ENCODE results near the gene ANXA11. TPM values are rescaled to one million over a fixed set of nuclear protein-coding genes. Genes with fewer than 3 reads are reported as not detected.
A peak's percentile ranks its signal among the peaks of the same experiment; 100 is the strongest.

ANXA11 gene
- total RNA-seq, 1 experiment from 2014 or later: 181 TPM

- BruUV-seq (replicated peaks): no TSS peak
Observed at GRCh38 chr10:80149123-80149522, 56.2 kb downstream of the ANXA11 start.

GRCh38 chr10:80148166-80148805 lies 57.1 kb downstream of the ANXA11 start:
- Histone ChIP-seq H2AFZ (ENCODE audit: low read depth, low read length, poor library complexity, severe bottlenecking) (no peak overlapping the region), H3K4me2 (ENCODE audit: low read length) (no peak overlapping the region), H3K36me3 (ENCODE audit: control insufficient read depth in 1 of 2, insufficient read depth in 2 of 2, low read length in 2 of 2) (peaks cover 0 to 41% of the 10 kb centered on the region in 2 experiments; a peak in 2 of 4 replicates), H3K4me3 (replicated peaks in 1 of 2; ENCODE audit: low read depth in 1 of 2, low read length in 2 of 2) (no peak overlapping the region), H3K27ac (ENCODE audit: low read depth, low read length) (no peak overlapping the region), H3K79me2 (ENCODE audit: insufficient read depth, low read length) (no peaks in the 10 kb centered on the region), H3K4me1 (ENCODE audit: control insufficient read depth in 1 of 2, insufficient read depth in 2 of 2, low read length in 2 of 2) (peaks cover 13 to 37% of the 10 kb centered on the region in 2 experiments; a peak in 3 of 4 replicates), H4K20me1 (ENCODE audit: insufficient read depth) (no peaks in the 10 kb centered on the region), H3K9me3 (ENCODE audit: control insufficient read depth in 1 of 2, insufficient read depth in 1 of 2, low read depth in 1 of 2, low read length in 2 of 2) (no peaks in the 10 kb centered on the region), H3K27me3 (ENCODE audit: insufficient read depth, low read length) (no peaks in the 10 kb centered on the region), H3K9ac (ENCODE audit: low read length) (no peak overlapping the region), H3K9me2 (ENCODE audit: insufficient read depth) (no peaks in the 10 kb centered on the region)
- BruUV-seq (replicated peaks): no TSS peak
- CTCF ChIA-PET: interaction anchor here (1.2 kb wide), 1 partner anchor 74 kb away, joined by 3 read pairs; no protein-coding TSS in a partner anchor
- intact Hi-C loops (cut with micrococcal nuclease): no loop called here
- POLR2A ChIA-PET: no interaction called here
- RAD21 ChIA-PET (ENCODE audit: low non-redundant PET in 1 of 2, low total read pairs in 2 of 2, uncharacterized antibody in 2 of 2, unreplicated experiment in 2 of 2): no interaction called here
- DNase-seq (ENCODE audit: low read depth, low spot score) (no peak), ATAC-seq (no peak)
- TF ChIP-seq SRF (IDR thresholded peaks at IDR 0.05; ENCODE audit: low read depth) (no peak), EZH2 (IDR thresholded peaks at IDR 0.05) (no peak), ZBTB33 (IDR thresholded peaks at IDR 0.05; ENCODE audit: extremely low read depth, insufficient replicate concordance, low read length) (no peak), CBX3 (IDR thresholded peaks at IDR 0.05; ENCODE audit: low read depth) (no peak), POLR2A (IDR thresholded peaks at IDR 0.05; ENCODE audit: borderline replicate concordance, extremely low read depth, insufficient read depth, insufficient read length) (no peak), FOSL1 (IDR thresholded peaks at IDR 0.05; ENCODE audit: low read depth) (no peak), REST (IDR thresholded peaks at IDR 0.05; ENCODE audit: low read depth) (no peak), POLR2AphosphoS5 (IDR thresholded peaks at IDR 0.05; ENCODE audit: low read depth, low read length) (no peak), ZFX (IDR thresholded peaks at IDR 0.05) (no peak), CEBPB (IDR thresholded peaks at IDR 0.05; ENCODE audit: low read depth) (no peak), SP1 (IDR thresholded peaks at IDR 0.05; ENCODE audit: low read depth) (no peak), EGR1 (IDR thresholded peaks at IDR 0.05; ENCODE audit: low read depth) (no peak)

More at GRCh38 chr10:80149123-80149522, 56.2 kb downstream of the ANXA11 start:
- H3K9ac ChIP-seq (ENCODE audit: low read length): no peak overlapping the region
- no peaks in the 10 kb centered on the region for H3K9me2 ChIP-seq (ENCODE audit: insufficient read depth)
- H2AFZ ChIP-seq (ENCODE audit: low read depth, low read length, poor library complexity, severe bottlenecking): no peak overlapping the region
- POLR2A ChIA-PET: no interaction called here
- H3K4me1 ChIP-seq (ENCODE audit: control insufficient read depth in 1 of 2, insufficient read depth in 2 of 2, low read length in 2 of 2): peaks cover 9 to 35% of the 10 kb centered on the region in 2 experiments; a peak in 3 of 4 replicates
- no peak overlapping the region for H3K27ac ChIP-seq (ENCODE audit: low read depth, low read length)
- RAD21 ChIA-PET (ENCODE audit: low non-redundant PET in 1 of 2, low total read pairs in 2 of 2, uncharacterized antibody in 2 of 2, unreplicated experiment in 2 of 2): no interaction called here
- CTCF ChIA-PET: interaction anchor here (1.2 kb wide), 1 partner anchor 73 kb away, joined by 3 read pairs; no protein-coding TSS in a partner anchor
- no peaks in the 10 kb centered on the region for H3K79me2 ChIP-seq (ENCODE audit: insufficient read depth, low read length)
- no peaks in the 10 kb centered on the region for H4K20me1 ChIP-seq (ENCODE audit: insufficient read depth)
- H3K27me3 ChIP-seq (ENCODE audit: insufficient read depth, low read length): no peaks in the 10 kb centered on the region
- H3K4me2 ChIP-seq (ENCODE audit: low read length): no peak overlapping the region
- intact Hi-C loops (cut with micrococcal nuclease): no loop called here
- TF ChIP-seq CBX3 (IDR thresholded peaks at IDR 0.05; ENCODE audit: low read depth) (0 out of 2 replicates have a peak, but pooled peaks have one; percentile 7), ZFX (IDR thresholded peaks at IDR 0.05) (no peak)
- DNase-seq (ENCODE audit: low read depth, low spot score): no peak
- peaks cover 0 to 48% of the 10 kb centered on the region in 2 experiments; a peak in 2 of 4 replicates for H3K36me3 ChIP-seq (ENCODE audit: control insufficient read depth in 1 of 2, insufficient read depth in 2 of 2, low read length in 2 of 2)
- ATAC-seq: no peak
- H3K9me3 ChIP-seq (ENCODE audit: control insufficient read depth in 1 of 2, insufficient read depth in 1 of 2, low read depth in 1 of 2, low read length in 2 of 2): no peaks in the 10 kb centered on the region
- no peak overlapping the region for H3K4me3 ChIP-seq (replicated peaks in 1 of 2; ENCODE audit: low read depth in 1 of 2, low read length in 2 of 2)

Data from HCT116 (cell line).